Fibroblast of lung (primary cell): ENCODE measurements around the gene EXOC6. TPM values are rescaled to one million over a fixed set of nuclear protein-coding genes. Genes with fewer than 3 reads are reported as not detected.

ENCODE experiments used
- DNase-seq, 2 donors: peaks; one replicate each; pipeline versions ENCODE4 v3.0.0 to v3.0.0-alpha.2; 2010; ENCODE audit warnings: low read depth in 2 of 2
- H2AFZ ChIP-seq: 2 replicates; pipeline ENCODE4 v1.5.1; 2012; ENCODE audit warnings: low read length, control low read depth, inconsistent platforms
- H3K27ac ChIP-seq: 2 replicates; pipeline ENCODE4 v1.5.1; 2011; ENCODE audit warnings: low read length, control low read depth; ENCODE audit not compliant: insufficient read depth
- H3K27me3 ChIP-seq: 2 replicates; pipeline ENCODE4 v1.5.1; 2011; ENCODE audit warnings: mild to moderate bottlenecking, low read length; ENCODE audit not compliant: control insufficient read depth, insufficient read depth
- H3K36me3 ChIP-seq: 2 replicates; pipeline ENCODE4 v1.5.1; 2011; ENCODE audit warnings: low read length; ENCODE audit not compliant: control insufficient read depth, insufficient read depth
- H3K4me1 ChIP-seq: 2 replicates; pipeline ENCODE4 v1.5.1; 2011; ENCODE audit warnings: low read length; ENCODE audit not compliant: control insufficient read depth, insufficient read depth; ENCODE audit errors: extremely low read depth
- H3K4me2 ChIP-seq: 2 replicates; pipeline ENCODE4 v1.5.1; 2011; ENCODE audit warnings: low read length, control low read depth; ENCODE audit not compliant: insufficient read depth; ENCODE audit errors: extremely low read depth
- H3K4me3 ChIP-seq, 4 experiments: fragments of 200-600 bp in 1 of 4; sonication (generic) in 1 of 4; replicated peaks in 1 of 4; 2 replicates each; pipeline ENCODE4 v1.5.1; 2011 to 2016; ENCODE audit warnings: low read length in 4 of 4, low read depth in 3 of 4, mild to moderate bottlenecking in 3 of 4, control low read depth in 2 of 4, inconsistent platforms in 1 of 4, mixed read lengths in 1 of 4; ENCODE audit not compliant: insufficient read depth in 1 of 4; ENCODE audit errors: control extremely low read depth in 1 of 4
- H3K79me2 ChIP-seq: 2 replicates; pipeline ENCODE4 v1.5.1; 2012; ENCODE audit warnings: mild to moderate bottlenecking, low read length, inconsistent platforms; ENCODE audit not compliant: control insufficient read depth, insufficient read depth
- H3K9ac ChIP-seq: 2 replicates; pipeline ENCODE4 v1.5.1; 2011; ENCODE audit warnings: mild to moderate bottlenecking, low read length, control low read depth; ENCODE audit not compliant: insufficient read depth
- H3K9me3 ChIP-seq: 2 replicates; pipeline ENCODE4 v1.5.1; 2012; ENCODE audit warnings: low read depth, low read length; ENCODE audit not compliant: control insufficient read depth, insufficient read depth
- H4K20me1 ChIP-seq: 2 replicates; pipeline ENCODE4 v1.5.1; 2011; ENCODE audit warnings: low read length; ENCODE audit not compliant: control insufficient read depth, insufficient read depth; ENCODE audit errors: extremely low read depth
- EZH2 ChIP-seq: IDR thresholded peaks from 2 replicates; pipeline ENCODE4 v1.5.1; 2012; ENCODE audit warnings: low read length, control low read depth, mild to moderate bottlenecking; ENCODE audit errors: missing control alignments
- polyA plus RNA-seq, 2 donors: library from polyadenylated mRNA; depleted of rRNA in 1 of 2; stranded (reverse) in 1 of 2; unstranded in 1 of 2; fragments of >200 nt; gene quantifications; 2 replicates each; pipeline ENCODE4 v1.2.1, GENCODE V29; 2011 to 2012; ENCODE audit warnings: missing spikeins in 1 of 2
- total RNA-seq: library from RNA; depleted of rRNA; stranded (reverse); fragments of >200 nt; gene quantifications from 2 replicates; pipeline ENCODE4 v1.2.1, GENCODE V29; 2014
- TF ChIP-seq, protein P1 (sequence below), 2 donors: IDR thresholded peaks in 1 of 2; conservative IDR thresholded peaks in 1 of 2; 1 replicate in 1 of 2; 2 replicates in 1 of 2; pipeline ENCODE4 v1.5.1; 2011 to 2012; ENCODE audit warnings: low read length in 2 of 2, control low read depth in 1 of 2, inconsistent platforms in 1 of 2, low read depth in 1 of 2, mild to moderate bottlenecking in 1 of 2

The EXOC6 gene
- total and polyA plus RNA-seq, 2 donors (not counting 1 experiment from before 2014, with no cell fraction given): 6.2 to 9.2 TPM

DNA sequence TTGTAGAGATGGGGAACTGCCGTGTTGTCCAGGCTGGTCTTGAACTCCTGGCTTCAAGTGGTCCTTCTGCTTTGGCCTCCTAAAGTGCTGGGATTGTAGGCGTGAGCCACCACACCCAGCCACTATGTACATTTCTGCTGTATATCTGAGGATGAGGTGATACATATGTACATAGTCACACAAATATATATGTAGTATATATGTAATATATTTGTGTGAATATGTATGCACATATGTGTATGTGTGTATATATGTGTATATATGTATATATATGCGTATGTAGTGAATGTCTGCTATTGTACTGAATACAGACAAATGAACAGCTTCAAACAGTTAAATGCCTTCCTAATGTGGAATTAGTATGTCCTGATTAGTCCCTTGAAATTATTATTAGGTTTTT is 70.3 kb downstream of the EXOC6 start:
- H3K36me3 ChIP-seq: no peaks in the 10 kb centered on the region
- H3K4me2 ChIP-seq: no peak overlapping the region
- H2AFZ ChIP-seq: no peak overlapping the region
- TF ChIP-seq, protein P1, sequence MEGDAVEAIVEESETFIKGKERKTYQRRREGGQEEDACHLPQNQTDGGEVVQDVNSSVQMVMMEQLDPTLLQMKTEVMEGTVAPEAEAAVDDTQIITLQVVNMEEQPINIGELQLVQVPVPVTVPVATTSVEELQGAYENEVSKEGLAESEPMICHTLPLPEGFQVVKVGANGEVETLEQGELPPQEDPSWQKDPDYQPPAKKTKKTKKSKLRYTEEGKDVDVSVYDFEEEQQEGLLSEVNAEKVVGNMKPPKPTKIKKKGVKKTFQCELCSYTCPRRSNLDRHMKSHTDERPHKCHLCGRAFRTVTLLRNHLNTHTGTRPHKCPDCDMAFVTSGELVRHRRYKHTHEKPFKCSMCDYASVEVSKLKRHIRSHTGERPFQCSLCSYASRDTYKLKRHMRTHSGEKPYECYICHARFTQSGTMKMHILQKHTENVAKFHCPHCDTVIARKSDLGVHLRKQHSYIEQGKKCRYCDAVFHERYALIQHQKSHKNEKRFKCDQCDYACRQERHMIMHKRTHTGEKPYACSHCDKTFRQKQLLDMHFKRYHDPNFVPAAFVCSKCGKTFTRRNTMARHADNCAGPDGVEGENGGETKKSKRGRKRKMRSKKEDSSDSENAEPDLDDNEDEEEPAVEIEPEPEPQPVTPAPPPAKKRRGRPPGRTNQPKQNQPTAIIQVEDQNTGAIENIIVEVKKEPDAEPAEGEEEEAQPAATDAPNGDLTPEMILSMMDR (conservative IDR thresholded peaks at IDR 0.05 in 1 of 2, IDR thresholded peaks at IDR 0.05 in 1 of 2; ENCODE audit: low read depth in 1 of 2, low read length in 2 of 2): no peak
- no peak for TF ChIP-seq EZH2
- H3K4me3 ChIP-seq: no peak overlapping the region
- DNase-seq: no peak
- H3K27me3 ChIP-seq: no peaks in the 10 kb centered on the region
- H3K9ac ChIP-seq: no peak overlapping the region
- no peaks in the 10 kb centered on the region for H3K9me3 ChIP-seq
- no peaks in the 10 kb centered on the region for H4K20me1 ChIP-seq
- H3K4me1 ChIP-seq: no peaks in the 10 kb centered on the region
- H3K27ac ChIP-seq: no peak overlapping the region
- no peaks in the 10 kb centered on the region for H3K79me2 ChIP-seq

DNA sequence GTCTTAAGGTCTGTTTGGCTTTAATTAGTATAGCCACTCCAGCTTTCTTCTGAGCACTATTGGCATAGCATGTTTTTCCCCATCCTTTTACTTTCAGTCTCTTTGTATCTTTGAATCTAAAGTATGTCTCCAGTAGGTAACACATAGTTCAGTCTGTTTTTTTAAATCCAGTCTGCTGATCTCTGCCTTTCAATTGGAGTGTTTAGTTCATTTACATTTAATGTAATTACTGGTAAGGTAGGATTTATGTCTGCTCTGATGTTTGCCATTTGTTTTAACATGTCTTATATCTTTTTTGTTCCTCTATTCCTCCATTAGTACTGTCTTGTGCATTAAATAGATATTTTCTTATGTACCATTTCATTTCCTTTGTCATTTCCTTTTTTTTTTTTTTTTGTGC is 72.5 kb downstream of the EXOC6 start:
- no peak overlapping the region for H3K9ac ChIP-seq
- DNase-seq: no peak
- H3K36me3 ChIP-seq: no peaks in the 10 kb centered on the region
- H3K4me3 ChIP-seq: no peak overlapping the region
- no peak overlapping the region for H2AFZ ChIP-seq
- H3K4me1 ChIP-seq: no peaks in the 10 kb centered on the region
- no peaks in the 10 kb centered on the region for H3K79me2 ChIP-seq
- no peaks in the 10 kb centered on the region for H3K27me3 ChIP-seq
- H3K9me3 ChIP-seq: no peaks in the 10 kb centered on the region
- H3K4me2 ChIP-seq: no peak overlapping the region
- no peaks in the 10 kb centered on the region for H4K20me1 ChIP-seq
- TF ChIP-seq EZH2: no peak
- TF ChIP-seq, protein P1 (conservative IDR thresholded peaks at IDR 0.05 in 1 of 2, IDR thresholded peaks at IDR 0.05 in 1 of 2; ENCODE audit: low read depth in 1 of 2, low read length in 2 of 2): no peak
- no peak overlapping the region for H3K27ac ChIP-seq

DNA sequence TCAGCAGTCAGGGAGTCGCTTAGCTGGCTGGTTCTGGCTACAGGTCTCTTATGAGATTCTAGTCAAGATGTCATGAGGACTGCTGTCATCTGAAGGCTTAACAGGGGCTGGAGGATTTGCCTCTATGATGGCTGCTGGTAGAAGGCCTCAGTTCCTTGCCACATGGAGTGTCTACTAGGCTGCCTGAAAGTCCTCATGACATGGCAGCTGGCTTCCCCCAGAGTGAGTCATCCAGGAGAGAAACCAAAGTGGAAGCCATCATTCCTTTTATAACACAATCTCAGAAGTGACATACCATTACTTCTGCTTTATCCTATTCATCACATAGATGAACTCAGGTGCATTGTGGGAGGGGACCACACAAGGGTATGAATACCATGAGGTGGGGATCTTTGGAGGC is 75.1 kb downstream of the EXOC6 start:
- Histone ChIP-seq H3K4me2 (no peak overlapping the region), H2AFZ (no peak overlapping the region), H3K27ac (no peak overlapping the region), H3K27me3 (no peaks in the 10 kb centered on the region), H4K20me1 (no peaks in the 10 kb centered on the region), H3K4me1 (no peaks in the 10 kb centered on the region), H3K9me3 (no peaks in the 10 kb centered on the region), H3K9ac (no peak overlapping the region), H3K36me3 (no peaks in the 10 kb centered on the region), H3K4me3 (no peak overlapping the region), H3K79me2 (no peaks in the 10 kb centered on the region)
- TF ChIP-seq, protein P1 (conservative IDR thresholded peaks at IDR 0.05 in 1 of 2, IDR thresholded peaks at IDR 0.05 in 1 of 2; ENCODE audit: low read depth in 1 of 2, low read length in 2 of 2): no peak
- no peak for TF ChIP-seq EZH2
- DNase-seq: no peak
